Epithelial cell of esophagus (primary cell): ENCODE measurements around the gene OOSP4A.
A peak's percentile ranks its signal among the peaks of the same experiment; 100 is the strongest.

Experiments used
- DNase-seq: peaks from one replicate; pipeline ENCODE4 v3.0.0; 2010; ENCODE audit warnings: low read depth
- H3K4me3 ChIP-seq: 2 replicates; pipeline ENCODE4 v1.5.1; 2011; ENCODE audit warnings: mild to moderate bottlenecking, low read length, control low read depth
- TF ChIP-seq, protein P1 (sequence below): IDR thresholded peaks from 2 replicates; pipeline ENCODE4 v1.5.1; 2011; ENCODE audit warnings: low read depth, mild to moderate bottlenecking, low read length, control low read depth, inconsistent platforms; ENCODE audit not compliant: insufficient read depth; ENCODE audit errors: missing control alignments

Gene OOSP4A

DNA sequence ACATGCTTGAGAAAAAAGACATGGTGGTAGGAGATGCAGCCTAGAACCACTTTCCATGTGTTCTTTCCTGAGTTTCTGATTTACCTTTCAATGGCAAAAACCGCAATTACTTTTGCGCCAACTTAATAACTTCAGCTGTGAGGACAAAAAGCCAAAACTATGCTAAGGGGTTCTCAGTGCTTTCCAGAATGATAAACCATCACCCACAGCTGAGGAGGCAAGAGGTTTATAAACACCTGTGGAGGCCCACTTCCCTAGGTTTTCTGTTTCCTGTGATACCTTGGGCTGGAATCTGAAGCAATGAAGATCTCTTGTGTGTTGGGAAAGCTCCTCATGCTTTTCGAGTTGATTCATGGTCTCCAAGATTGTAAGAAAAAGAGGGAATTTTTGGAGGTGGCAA, at the start of gene OOSP4A:
OOSP4A (plus strand) TSS at position 301 of the 400 bp plus-strand sequence; CDS start at position 301, 0 bp downstream.
- TF ChIP-seq, protein P1, sequence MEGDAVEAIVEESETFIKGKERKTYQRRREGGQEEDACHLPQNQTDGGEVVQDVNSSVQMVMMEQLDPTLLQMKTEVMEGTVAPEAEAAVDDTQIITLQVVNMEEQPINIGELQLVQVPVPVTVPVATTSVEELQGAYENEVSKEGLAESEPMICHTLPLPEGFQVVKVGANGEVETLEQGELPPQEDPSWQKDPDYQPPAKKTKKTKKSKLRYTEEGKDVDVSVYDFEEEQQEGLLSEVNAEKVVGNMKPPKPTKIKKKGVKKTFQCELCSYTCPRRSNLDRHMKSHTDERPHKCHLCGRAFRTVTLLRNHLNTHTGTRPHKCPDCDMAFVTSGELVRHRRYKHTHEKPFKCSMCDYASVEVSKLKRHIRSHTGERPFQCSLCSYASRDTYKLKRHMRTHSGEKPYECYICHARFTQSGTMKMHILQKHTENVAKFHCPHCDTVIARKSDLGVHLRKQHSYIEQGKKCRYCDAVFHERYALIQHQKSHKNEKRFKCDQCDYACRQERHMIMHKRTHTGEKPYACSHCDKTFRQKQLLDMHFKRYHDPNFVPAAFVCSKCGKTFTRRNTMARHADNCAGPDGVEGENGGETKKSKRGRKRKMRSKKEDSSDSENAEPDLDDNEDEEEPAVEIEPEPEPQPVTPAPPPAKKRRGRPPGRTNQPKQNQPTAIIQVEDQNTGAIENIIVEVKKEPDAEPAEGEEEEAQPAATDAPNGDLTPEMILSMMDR = no peak
- no peak within 1 kb of the TSS for H3K4me3 ChIP-seq
- DNase-seq = no peak

DNA sequence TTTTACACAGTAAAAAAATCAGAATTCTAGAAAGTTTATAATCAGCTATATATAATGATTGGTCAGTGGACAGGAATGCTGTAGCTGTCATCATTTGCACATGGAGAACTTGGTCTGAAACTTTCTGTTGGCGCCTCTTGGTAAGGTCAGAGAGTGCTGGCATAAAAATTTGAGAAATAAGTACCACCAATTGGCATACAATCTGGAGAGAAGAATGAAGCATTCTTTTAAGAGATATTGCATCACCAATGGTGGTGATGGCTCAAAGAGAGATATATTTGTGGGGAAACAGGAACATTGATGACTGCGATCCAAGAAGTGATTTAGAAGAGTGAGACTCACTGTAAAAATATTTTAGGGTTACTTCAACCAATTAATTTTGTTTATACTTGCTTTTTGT, 45.4 kb upstream of the OOSP4A start:
- H3K4me3 ChIP-seq = no peak overlapping the region
- TF ChIP-seq, protein P1 = no peak
- peak; percentile 10 for DNase-seq

- TF ChIP-seq, protein P1 = peak; percentile 62
- peak; percentile 72 for DNase-seq
- H3K4me3 ChIP-seq = no peak overlapping the region
These were observed 44.7 kb upstream of the OOSP4A start for GRCh38 chr11:59918987-59919589.

GRCh38 chr11:59923813-59924212, 40.0 kb upstream of the OOSP4A start:
- DNase-seq = no peak
- no peak overlapping the region for H3K4me3 ChIP-seq
- TF ChIP-seq, protein P1 = no peak

GRCh38 chr11:59931688-59932087, 32.1 kb upstream of the OOSP4A start:
- DNase-seq = no peak
- no peak overlapping the region for H3K4me3 ChIP-seq
- TF ChIP-seq, protein P1 = no peak

DNA sequence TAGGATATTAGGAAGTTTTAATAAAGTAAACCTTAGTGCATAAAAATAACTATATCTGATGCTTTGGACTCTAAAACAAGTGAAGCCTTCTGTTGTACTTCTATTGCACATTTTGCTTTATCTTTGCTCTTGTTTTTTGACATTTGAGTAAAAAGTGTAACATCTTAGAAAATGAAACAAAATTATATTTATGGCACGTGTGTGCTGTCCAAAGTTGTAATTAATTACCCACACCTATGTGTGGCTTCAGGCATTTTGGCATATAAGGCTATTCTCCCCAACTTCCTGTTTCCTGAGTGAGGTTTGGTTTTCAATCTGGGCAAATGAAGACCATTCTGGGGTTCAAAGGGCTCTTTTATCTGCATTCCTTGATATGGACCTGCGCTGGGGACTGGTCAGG, 25.7 kb upstream of the OOSP4A start, which contains the start of gene OOSP1:
OOSP1 (plus strand) TSS at position 301 of the 400 bp plus-strand sequence; CDS start at position 324, 23 bp downstream.
- no peak within 1 kb of the TSS for H3K4me3 ChIP-seq
- TF ChIP-seq, protein P1 = no peak
- no peak for DNase-seq

- DNase-seq = no peak
- TF ChIP-seq, protein P1 = no peak
These were observed 25.1 kb upstream of the OOSP4A start for GRCh38 chr11:59938718-59939117.

More at GRCh38 chr11:59938718-59939117, 25.1 kb upstream of the OOSP4A start:
- no peak overlapping the region for H3K4me3 ChIP-seq
